ENCODE data around the gene COL15A1.
"Not testable (repeated sequence)": the region's sequence is repeated elsewhere in the genome, so short reads cannot be mapped to it uniquely, and the experiment has no call there.

Gene COL15A1

DNA sequence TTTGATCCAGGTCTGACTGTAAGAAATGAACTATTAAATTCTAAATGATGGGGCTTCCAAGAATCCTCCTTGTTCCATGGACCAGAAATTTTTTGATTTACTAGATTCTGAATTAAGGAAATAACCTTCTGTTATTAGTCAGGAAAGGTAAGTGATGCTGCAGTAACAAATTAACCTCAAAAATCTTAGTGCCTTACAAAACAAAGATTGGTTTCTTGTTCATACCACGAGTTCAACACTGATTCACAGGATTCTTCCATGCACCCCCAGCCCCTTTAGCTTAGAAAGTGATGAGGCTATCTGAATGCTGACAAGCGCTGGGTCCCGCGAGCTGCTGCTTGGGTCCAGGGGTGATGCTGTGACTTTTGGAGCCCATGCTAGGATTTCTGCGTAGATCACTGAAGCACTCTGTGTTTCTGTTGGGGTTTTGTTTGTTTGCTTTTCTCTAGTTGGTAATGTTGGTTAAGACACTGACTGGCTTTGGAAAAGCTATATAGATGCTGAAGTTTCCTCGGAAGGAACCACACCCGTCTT lies 52.3 kb downstream of the COL15A1 start:
- DNase-seq: no peak

DNA sequence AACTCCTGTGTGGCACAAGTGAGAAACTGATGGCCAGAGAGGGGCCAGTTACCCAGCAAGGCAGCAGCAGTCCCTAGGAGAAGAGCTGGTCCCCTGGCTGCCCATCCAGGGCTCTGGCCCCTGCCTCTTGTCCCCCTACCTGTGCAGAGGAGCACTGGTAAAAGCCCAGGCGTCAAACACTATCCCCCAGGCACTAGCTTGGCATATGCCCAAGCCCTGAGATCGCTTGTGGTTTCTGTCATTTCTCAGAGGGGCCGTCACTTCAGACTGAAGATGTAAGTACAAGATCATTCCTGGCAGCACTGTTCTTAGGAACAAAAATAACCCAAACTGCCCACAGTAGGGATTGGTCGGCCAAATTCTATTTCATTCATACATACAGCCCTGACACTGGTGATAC lies 53.9 kb downstream of the COL15A1 start:
- no peak for DNase-seq

DNA sequence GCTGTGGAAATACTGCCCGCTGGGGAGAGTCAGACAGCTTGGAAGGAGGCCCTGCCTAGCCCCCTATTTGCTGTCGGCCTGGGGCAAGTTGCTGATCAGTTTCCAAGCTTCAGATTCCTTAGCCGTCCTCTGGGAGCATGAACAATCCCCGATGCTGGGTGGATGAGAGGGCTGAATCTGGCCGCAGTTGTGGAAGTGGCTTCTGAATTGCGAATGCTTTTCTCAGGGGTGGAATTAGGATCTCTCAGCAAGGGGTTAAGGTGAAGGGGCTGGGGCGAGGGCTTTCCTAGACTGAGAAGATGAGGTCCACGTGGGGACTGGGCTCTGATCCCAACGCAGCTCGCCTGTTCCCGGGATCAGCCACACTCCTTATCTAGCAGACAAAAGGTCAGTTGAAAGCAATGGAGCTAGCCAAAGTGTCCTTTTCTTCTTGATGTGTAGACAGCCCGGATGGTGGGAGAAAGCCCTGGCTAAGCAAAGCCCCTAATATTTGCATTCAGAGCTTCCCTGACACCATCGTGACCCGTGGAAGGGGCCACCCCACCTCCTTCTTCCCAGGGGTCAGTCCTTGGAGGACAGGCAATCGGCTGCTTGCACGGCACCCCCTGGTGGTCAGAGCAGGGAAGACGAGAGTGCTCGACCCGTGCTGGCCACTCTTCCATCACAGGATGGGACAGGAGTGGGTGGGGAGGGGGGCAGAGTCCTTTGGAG lies 54.9 kb downstream of the COL15A1 start:
- DNase-seq: peak; percentile 35 to 39

DNA sequence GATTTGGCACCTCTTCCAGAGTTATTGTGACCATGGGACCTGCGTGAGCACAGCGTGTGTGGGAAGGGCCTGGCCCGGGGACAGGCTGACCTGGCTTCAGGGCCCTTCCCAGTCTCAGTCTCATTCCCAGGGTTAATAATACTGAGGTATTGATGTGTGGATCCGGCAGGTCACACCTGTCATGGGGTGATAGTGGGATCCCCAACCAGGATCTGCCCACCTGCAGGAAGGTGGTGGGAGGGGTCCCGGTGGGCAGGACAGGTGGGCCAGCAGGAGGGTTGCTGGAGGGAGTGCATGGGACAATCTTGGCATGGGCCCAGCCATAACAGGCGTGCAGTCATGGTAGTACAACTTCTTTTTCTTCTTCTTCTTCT lies 55.4 kb downstream of the COL15A1 start:
- DNase-seq: no peak

DNA sequence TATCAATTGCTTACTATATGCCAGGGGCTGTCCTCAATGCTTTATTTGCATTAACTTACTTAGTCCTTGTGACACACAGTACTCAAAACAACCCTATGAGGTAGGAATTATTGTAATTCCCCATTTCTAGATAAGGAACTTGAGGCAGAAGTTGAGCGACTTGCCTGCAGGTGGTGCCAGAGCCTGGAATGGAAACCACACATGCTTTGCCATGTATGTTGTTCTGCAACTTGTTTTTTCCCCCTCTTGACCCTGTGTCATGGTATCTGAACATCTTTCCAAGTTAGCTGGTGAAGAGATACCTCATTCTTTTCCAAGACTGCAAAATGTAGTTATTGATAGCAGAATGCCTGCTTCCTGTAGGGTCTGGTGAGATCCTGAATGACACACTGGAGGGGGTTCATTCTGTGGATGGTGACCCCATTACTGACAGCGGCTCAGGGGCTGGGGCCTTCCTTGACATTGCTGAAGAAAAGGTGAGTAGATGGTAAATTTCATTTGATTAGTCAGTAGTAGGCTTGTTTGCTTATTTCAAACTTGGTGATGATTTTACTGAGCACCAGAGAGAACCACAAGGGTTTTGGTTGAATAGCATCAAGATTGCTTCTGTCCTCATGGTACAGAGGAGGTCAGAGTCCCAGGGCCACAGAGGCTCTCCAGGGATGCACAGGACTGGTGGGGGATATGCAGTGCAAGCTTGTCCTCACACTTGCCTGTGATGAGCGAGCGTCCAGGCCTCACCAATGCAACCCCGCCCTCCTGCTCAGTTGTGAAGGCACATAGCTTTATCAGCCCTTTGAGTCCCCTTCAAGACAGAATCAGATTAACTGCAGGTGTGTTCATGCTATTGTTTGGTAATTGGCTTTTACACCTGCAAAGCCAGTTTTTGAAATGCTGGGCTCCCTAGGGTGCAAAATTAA lies 57.0 kb downstream of the COL15A1 start:
- peak; percentile 72 to 77 for DNase-seq

DNA sequence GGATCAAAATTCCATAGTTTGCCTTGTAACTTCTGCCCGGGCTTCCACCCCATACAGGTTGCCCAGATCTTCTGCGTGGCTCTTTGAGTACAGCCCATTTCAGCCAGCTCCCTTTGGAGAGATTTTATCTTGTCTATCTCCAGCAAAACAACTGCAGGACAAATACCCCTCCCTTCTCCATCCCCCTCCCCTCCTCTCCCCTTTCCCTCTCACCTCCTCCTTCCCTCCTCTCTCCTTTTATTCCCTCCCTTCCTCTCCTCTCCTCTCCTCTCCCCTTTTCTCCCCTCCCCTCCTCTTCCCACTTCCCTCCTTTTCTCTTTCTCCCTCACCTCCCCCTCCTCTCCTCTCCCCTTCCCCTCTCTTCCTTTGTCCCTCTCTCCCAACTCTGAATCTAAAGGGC lies 58.2 kb downstream of the COL15A1 start:
- no peak for DNase-seq

DNA sequence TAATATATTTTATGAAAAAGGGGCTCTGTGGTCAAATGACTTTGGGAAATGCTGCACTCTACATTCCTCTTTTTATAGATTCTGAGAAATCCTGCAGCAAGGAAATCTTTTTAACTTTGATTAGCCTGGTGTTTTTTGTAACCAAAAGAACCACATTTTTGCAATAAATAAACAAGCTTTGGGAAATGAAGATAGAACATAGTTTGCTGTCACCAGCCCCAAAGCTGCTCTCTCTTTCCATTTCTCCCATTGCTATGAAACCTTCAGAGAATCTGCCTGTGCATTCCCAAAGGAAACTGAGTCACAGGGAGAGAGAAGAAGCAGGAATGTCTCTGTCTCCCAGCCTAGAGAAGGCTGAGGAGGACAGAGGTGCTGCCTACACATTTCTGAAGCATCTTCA lies 59.0 kb downstream of the COL15A1 start:
- no peak for DNase-seq

DNA sequence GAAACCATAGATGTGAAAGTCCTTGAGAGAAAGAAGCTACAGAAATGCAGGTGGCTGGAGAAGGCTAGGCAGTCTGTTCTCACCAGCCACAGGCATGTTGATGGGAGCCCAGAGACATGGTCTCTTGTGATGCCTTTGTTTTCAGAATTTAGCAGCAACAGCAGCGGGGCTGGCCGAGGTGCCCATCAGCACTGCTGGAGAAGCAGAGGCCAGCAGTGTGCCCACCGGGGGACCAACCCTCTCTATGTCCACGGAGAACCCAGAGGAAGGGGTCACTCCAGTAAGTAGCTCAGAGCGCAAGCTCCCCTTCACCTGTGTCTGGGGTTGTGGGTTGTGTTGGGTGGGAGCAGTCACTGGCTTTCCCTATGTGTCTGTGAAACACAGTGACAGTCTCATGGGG lies 59.6 kb downstream of the COL15A1 start:
- no peak for DNase-seq

DNA sequence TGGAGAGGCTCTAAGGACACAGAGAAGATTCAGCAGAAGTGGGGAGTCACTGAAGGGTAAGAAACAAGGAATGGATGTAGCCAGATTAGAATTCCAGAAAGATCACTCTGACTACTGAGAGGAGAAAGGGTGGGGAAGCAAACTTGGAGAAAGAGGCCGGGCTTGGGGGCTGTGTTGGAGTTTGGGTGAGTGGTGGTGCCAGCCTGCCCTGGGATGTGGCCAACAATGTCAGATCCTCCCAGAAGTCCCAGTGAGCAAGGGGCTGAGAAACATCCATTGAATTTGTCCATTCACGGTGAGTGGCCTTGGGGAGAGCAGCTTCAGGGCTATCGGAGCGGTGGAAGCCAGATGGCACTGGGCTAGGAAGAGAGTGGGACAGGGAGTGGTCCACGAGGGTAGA lies 60.4 kb downstream of the COL15A1 start:
- DNase-seq: no peak

DNA sequence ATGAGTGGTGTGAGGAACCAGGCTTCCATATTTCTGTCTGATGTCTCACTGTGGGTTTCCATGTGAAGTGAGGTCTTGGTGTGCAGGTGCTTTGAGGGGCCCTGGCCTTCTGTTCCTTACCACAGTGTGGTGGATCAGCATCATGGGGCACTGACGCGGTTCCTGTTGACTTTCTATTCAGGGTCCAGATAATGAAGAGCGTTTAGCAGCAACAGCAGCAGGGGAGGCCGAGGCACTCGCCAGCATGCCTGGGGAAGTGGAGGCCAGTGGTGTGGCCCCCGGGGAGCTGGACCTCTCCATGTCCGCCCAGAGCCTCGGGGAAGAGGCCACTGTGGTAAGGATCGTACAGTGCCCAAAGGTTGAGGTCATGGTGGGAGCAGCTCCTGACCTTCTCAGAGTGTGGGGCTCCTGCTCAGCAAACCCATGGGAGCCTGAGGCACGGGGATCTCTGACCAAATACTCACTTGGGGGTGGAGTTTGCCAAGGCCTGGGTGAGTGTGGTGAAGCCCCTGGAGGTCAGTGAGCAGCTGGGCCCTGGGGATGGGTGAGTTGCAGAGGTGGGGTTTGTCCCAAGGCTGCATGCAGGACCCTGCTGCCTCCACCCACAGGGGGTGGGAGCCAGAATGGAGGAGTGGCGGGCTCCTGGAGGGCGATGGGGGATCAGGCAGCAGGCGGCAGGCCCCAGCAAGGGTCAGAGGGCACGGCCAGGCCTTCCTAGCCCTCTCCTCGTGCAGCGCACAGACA lies 61.2 kb downstream of the COL15A1 start:
- DNase-seq: no peak

DNA sequence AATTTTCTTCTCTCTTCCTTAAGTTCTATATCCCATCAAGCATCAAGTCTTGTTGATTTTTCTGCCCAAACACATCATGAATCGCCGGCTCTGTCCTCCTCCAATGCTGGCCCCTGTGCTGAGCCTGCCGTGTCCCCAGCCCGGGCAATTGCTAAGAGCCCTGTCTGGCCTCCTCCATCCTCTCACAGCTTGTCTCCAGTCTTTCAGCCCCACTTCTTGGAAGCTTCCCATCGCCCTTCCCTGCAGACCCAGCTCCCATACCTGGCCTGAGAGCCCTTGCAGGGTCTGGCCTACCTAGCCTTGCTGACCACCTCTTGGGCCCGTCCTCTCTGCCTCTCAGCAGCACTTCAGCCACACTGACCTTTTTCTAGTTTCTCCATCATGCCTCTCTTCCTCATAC lies 61.9 kb downstream of the COL15A1 start:
- no peak for DNase-seq

DNA sequence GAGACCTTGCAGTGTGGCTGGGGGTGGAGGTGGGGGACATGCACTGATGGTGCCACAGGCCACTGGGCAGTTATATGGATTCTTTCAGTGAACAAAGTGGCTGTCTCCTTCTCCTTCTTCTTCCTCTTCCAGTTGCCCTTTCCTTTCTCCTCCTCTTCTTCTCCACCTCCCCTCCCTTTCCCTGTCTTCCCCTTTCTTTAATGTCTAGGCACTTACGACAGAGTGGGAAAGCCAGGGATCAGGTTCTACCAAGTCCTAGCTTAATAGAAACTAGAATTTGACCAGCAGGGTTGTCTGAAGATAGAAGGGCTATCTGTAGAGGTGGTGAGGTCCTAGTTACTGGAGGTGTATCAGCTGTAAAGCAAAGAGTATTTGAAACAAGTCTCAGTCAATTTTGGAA lies 62.8 kb downstream of the COL15A1 start:
- no peak for DNase-seq

DNA sequence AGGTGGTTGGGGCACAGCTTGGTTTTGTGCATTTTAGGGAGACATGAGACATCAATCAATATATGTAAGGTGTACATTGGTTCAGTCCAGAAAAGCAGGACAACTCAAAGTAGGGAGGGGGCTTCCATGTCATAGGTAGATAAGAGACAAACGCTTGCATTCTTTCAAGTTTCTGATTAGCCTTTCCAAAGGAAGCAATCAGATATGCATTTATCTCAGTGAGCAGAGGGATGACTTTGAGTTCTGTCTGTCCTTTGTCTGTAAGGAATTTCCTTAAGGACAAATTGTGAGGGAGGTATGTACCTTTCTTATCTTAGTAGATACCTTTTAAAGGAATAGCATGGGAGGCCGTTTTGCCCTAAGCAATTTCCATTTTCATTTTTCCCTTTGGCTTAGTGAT lies 63.3 kb downstream of the COL15A1 start:
- no peak for DNase-seq

DNA sequence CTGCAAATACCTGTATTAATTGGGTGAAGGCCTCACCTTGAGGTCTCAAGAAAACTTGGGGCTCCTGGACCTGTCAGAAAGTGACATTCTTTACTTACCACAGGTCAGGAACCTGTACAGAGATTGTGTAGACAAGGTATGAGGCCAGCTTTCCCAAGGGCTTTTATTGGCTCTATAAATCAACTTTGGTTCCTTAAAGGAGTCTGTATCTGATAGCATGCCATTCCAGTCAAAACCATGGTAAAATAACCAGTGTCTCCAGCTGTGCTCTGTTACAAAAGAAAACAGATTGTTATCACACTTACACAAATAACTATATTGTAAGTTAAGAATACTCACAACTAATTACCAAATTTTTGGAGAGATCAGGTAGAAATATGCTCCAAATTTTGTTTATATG lies 64.5 kb downstream of the COL15A1 start:
- DNase-seq: no peak

DNA sequence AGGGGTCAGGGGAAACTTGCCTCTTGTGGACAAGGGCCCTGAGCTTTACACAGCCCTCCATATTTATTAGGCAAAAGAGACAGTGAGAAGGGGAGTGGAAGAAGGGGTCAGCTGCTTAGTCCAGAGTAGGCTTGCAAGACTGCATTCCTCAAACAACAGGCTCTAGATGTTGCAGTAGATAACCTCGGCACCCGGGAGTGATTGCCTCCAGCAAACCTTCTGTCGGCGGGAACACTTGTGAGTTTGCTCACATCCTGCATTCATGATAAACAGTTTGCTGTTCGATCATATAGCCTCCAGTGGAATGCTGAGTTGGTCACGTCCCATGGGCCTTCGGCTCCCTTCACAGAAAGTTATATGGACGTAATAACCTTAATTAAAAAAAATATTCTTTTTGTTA lies 66.7 kb downstream of the COL15A1 start:
- DNase-seq: not testable (repeated sequence)

DNA sequence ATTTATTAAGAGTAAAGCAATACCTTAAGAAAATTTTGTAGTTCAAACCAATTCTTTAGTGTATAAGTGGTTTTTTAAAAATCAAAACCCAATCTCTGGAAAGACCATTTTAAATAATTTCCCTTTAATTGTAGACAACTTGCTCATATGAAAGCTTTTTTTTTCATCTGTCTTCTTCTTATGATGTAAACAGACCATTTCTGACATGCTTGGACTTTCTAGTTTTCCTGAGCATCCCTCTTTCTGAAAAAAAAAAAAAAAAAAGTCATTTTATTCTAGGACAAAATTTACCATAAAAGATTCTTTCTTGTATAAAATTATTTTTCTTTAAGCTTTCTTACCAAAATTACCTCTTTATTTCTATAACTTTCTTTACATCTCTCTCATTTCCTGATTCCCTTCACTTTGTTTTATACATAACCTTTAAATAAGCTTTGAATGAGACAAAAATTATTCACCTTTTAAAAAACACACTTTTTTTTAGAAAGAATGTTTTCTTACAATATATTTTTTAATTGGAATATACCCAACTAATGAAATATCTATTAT lies 67.5 kb downstream of the COL15A1 start:
- no peak for DNase-seq

DNA sequence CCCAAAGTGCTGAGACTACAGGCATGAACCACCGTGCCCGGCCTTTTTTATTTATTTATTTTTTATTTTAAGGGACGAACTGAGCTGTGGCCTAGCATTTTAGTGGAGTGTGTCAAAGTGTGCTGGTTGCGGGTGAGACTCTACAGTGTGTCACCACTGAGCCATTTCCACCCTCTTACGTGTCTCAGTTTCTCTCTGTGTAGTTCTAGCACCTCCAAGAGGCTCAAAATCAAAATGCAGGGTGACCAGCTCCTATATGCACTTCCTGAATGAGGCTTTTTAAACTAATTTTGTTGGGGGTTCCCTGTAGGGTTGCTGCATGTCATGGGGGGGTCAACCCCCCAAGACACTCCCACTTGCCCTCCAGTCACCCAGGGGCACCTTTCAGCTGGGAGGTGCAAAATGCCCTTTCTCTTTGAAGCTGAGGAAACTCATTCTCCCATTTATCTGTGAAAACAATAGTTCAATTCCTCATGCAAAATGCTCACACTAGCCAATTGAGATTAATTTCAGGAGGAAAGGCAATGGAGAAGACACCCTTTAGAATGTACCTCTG lies 69.3 kb downstream of the COL15A1 start:
- DNase-seq: no peak

DNA sequence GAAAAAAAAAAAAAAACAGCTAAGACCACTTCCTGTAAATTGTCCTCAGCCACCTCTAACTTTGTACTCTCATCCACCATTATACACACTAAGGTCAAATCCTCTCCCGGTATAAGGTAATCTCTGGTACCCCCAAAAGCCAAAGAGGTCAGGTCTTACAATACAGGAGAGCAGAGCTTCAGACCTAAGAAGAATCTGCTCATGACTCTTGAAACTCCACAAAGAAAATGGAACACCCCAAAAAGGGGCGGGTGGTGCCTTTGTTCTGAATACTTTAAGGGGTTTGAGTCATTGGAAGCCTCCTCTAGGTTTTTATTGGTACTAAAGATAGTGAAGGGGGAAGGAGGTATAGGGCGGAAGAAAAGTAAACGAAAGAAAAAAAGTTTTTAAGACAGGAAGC lies 69.8 kb downstream of the COL15A1 start:
- no peak for DNase-seq

DNA sequence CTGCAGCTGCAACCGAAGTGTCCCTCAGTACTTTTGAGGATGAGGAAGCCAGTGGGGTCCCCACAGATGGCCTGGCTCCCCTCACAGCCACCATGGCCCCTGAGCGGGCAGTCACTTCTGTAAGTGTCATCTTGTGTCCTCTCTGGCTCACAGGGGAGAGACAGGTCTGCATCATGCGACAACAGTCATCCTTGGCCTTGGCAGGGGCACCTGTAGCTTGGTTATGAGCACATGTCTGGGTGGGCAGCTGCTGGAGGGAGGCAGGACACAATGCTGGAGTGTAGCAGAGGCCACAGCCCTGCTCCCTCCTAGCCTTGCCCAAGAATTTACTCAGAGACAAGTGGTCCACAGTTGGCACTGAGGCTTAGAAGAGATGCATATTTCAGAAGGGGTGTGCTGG lies 71.7 kb downstream of the COL15A1 start:
- no peak for DNase-seq

DNA sequence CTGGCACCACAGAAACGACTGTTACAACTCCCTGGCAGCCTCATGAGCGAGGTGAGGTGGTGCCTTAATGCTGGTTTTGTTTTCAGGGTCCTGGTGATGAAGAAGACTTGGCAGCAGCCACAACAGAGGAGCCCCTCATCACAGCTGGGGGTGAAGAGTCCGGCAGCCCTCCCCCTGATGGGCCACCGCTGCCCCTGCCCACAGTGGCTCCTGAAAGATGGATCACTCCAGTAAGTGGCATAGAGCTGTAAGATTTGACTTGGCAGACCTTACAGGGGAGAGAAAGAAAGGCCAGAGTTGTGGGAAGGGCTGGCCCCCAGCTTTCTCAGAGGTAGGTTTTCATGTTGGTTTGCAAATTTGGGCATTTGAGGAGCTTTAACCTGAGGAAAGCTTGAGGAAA lies 72.2 kb downstream of the COL15A1 start:
- DNase-seq: no peak

DNA sequence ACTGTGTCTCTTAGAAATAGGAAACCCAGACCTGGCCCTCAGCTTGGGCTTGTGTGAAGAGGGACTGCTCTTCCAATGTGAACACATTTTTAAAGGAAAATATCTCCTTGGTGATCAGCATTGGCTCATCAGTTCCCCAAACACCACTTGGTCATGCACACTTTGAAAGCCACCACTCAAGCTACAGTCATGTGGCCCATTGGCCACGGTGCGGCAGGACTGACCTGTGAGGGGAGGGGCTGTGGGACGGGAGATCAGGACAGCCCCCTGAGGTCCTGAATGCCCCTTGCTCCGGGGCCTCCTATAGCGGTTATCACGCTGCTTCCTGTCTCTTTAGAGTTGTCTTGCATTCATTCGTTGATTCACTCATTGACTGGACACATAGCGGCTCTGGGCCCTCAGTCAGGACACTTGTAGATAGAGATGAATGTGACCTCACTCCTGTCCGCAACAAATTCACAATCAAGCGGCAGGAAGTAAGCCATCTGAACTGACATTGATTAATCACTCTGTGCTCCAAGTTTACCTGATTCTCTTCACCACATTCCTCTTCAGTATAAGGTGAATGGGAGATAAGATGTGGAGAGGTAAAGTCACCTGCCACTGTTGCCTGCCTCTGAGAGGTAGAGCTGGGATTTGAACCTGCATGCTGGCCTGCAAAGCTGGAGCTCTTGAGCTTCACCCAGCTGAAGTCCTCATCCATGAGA lies 73.1 kb downstream of the COL15A1 start:
- no peak for DNase-seq

DNA sequence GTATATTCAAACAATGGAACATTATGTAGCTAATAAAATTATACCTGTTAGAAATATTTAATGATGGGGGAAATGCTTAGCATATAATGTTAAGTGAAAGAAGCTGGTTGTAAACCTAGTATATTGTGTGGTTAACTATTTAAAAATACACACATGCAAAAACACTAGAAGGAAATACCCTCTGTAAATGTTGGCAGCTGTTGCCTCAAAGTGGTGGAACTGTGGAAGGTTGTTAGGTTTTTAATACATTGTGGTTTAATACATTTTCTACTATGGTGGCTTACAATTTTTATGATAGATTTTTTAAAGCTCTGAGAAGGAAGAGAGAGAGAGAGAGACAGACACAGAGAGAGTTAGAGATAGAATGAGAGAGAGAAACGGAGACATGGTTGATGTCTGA lies 74.9 kb downstream of the COL15A1 start:
- no peak for DNase-seq
